ENCODE results near the gene KIF24.

The KIF24 gene

GRCh38 chr9:34349324-34349723, 20.3 kb upstream of the KIF24 start:
- TF ChIP-seq EZH2phosphoT487 (IDR thresholded peaks at IDR 0.05; ENCODE audit: low read depth) = no peak
- TF ChIP-seq, protein P1, sequence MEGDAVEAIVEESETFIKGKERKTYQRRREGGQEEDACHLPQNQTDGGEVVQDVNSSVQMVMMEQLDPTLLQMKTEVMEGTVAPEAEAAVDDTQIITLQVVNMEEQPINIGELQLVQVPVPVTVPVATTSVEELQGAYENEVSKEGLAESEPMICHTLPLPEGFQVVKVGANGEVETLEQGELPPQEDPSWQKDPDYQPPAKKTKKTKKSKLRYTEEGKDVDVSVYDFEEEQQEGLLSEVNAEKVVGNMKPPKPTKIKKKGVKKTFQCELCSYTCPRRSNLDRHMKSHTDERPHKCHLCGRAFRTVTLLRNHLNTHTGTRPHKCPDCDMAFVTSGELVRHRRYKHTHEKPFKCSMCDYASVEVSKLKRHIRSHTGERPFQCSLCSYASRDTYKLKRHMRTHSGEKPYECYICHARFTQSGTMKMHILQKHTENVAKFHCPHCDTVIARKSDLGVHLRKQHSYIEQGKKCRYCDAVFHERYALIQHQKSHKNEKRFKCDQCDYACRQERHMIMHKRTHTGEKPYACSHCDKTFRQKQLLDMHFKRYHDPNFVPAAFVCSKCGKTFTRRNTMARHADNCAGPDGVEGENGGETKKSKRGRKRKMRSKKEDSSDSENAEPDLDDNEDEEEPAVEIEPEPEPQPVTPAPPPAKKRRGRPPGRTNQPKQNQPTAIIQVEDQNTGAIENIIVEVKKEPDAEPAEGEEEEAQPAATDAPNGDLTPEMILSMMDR (IDR thresholded peaks at IDR 0.05; ENCODE audit: low read depth, low read length) = no peak
- no peaks in the 10 kb centered on the region for H3K27me3 ChIP-seq (ENCODE audit: low read depth, low read length)

GRCh38 chr9:34347800-34348158, 18.7 kb upstream of the KIF24 start:
- Histone ChIP-seq H3K27ac (ENCODE audit: low read length) (no peak overlapping the region), H3K36me3 (replicated peaks; ENCODE audit: low read depth, low read length) (peaks cover 10% of the 10 kb centered on the region), H4K20me1 (ENCODE audit: insufficient read depth, low read length) (no peaks in the 10 kb centered on the region), H3K4me1 (ENCODE audit: low read length) (no peaks in the 10 kb centered on the region), H2AFZ (ENCODE audit: low read depth, low read length) (no peak overlapping the region), H3K27me3 (ENCODE audit: low read depth, low read length) (no peaks in the 10 kb centered on the region), H3K9ac (ENCODE audit: low read length) (no peak overlapping the region), H3K4me2 (ENCODE audit: low read length) (no peak overlapping the region), H3K9me3 (ENCODE audit: insufficient read depth, low read length) (no peaks in the 10 kb centered on the region), H3K4me3 (ENCODE audit: low read length) (no peak overlapping the region), H3K79me2 (ENCODE audit: low read length) (no peaks in the 10 kb centered on the region)
- TF ChIP-seq, protein P1 (IDR thresholded peaks at IDR 0.05; ENCODE audit: low read depth, low read length) = no peak
- TF ChIP-seq EZH2phosphoT487 (IDR thresholded peaks at IDR 0.05; ENCODE audit: low read depth) = no peak

More at GRCh38 chr9:34349324-34349723, 20.3 kb upstream of the KIF24 start:
- Histone ChIP-seq H4K20me1 (ENCODE audit: insufficient read depth, low read length) (no peaks in the 10 kb centered on the region), H3K9ac (ENCODE audit: low read length) (no peak overlapping the region), H3K4me1 (ENCODE audit: low read length) (no peaks in the 10 kb centered on the region), H3K36me3 (replicated peaks; ENCODE audit: low read depth, low read length) (no peaks in the 10 kb centered on the region), H3K79me2 (ENCODE audit: low read length) (no peaks in the 10 kb centered on the region), H3K4me3 (ENCODE audit: low read length) (no peak overlapping the region), H3K4me2 (ENCODE audit: low read length) (no peak overlapping the region), H3K27ac (ENCODE audit: low read length) (no peak overlapping the region), H2AFZ (ENCODE audit: low read depth, low read length) (no peak overlapping the region), H3K9me3 (ENCODE audit: insufficient read depth, low read length) (no peaks in the 10 kb centered on the region)

DNA sequence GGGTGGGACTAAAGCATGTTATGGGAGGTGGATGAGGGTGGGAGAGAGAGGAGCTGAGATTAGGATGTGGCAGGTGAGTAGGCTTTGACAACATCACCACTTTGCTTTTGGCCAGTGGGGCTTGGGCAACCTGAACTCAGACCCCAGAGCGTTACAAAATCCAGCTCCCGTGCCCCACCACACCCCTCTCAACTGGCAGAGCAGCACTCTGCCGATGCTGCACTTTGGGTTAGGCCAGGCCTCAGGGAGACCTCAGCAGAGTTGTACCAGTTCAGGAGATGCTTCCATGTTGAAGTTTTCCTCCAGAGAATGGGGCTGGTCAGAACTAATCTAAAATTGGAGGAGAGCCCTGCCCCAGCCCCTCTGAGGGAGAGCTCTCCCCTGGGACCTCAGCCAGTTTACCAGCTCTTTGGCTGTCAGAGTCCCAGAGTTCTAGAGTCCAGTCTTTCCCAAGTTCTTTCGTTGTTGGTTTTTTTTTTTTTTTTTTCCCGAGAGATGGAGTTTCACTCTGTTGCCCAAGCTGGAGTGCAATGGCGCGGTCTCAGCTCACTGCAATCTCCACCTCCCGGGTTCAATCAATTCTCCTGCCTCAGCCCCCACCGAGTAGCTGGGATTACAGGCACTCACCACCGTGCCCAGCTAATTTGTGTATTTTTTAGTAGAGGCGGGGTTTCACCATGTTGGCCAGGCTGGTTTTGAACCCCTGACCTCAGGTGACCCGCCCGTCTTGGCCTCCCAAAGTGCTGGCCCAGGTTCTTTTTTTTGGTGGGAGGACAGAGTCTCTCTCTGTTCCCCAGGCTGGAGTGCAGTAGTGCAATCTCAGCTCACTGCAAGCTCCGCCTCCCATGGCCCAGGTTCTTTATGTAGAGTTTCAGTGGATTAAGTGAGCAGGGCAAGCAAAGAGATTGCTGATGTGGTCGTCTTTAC, 18.1 kb upstream of the KIF24 start:
- no peak overlapping the region for H3K4me3 ChIP-seq (ENCODE audit: low read length)
- no peak overlapping the region for H3K9ac ChIP-seq (ENCODE audit: low read length)
- H3K36me3 ChIP-seq (replicated peaks; ENCODE audit: low read depth, low read length) = peaks cover 10% of the 10 kb centered on the region
- no peaks in the 10 kb centered on the region for H3K9me3 ChIP-seq (ENCODE audit: insufficient read depth, low read length)
- H3K27ac ChIP-seq (ENCODE audit: low read length) = no peak overlapping the region
- H3K4me1 ChIP-seq (ENCODE audit: low read length) = no peaks in the 10 kb centered on the region
- H3K4me2 ChIP-seq (ENCODE audit: low read length) = no peak overlapping the region
- no peaks in the 10 kb centered on the region for H3K27me3 ChIP-seq (ENCODE audit: low read depth, low read length)
- TF ChIP-seq EZH2phosphoT487 (IDR thresholded peaks at IDR 0.05; ENCODE audit: low read depth) = no peak
- TF ChIP-seq, protein P1 (IDR thresholded peaks at IDR 0.05; ENCODE audit: low read depth, low read length) = no peak
- H2AFZ ChIP-seq (ENCODE audit: low read depth, low read length) = no peak overlapping the region
- no peaks in the 10 kb centered on the region for H4K20me1 ChIP-seq (ENCODE audit: insufficient read depth, low read length)
- H3K79me2 ChIP-seq (ENCODE audit: low read length) = no peaks in the 10 kb centered on the region

DNA sequence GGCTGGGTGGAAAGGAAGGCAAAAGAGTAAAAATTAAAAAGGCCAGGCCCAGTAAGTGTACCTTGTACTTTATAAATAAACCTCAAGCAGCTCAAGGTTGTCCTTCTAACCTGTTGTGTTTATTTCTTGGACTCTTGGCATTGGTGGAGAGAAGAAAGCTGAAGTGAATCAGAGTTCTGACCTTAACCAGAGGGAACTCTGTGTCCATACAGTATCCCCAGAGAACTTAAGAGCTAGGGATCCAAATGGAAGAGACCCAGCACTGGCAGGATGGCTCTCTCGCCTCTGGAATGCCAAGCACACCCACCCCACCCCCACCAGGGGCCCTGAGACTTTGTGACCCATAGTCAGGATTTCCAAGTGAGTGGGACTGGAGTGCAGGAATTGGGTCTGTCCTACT, 14.5 kb upstream of the KIF24 start:
- H3K4me1 ChIP-seq (ENCODE audit: low read length) = no peaks in the 10 kb centered on the region

More for the DNA sequence above, 14.5 kb upstream of the KIF24 start:
- H3K79me2 ChIP-seq (ENCODE audit: low read length) = no peaks in the 10 kb centered on the region
- peaks cover 22% of the 10 kb centered on the region for H3K36me3 ChIP-seq (replicated peaks; ENCODE audit: low read depth, low read length)
- no peak overlapping the region for H3K9ac ChIP-seq (ENCODE audit: low read length)
- H4K20me1 ChIP-seq (ENCODE audit: insufficient read depth, low read length) = no peaks in the 10 kb centered on the region
- H3K4me3 ChIP-seq (ENCODE audit: low read length) = no peak overlapping the region
- H3K27ac ChIP-seq (ENCODE audit: low read length) = no peak overlapping the region
- no peak overlapping the region for H3K4me2 ChIP-seq (ENCODE audit: low read length)
- no peaks in the 10 kb centered on the region for H3K27me3 ChIP-seq (ENCODE audit: low read depth, low read length)
- no peaks in the 10 kb centered on the region for H3K9me3 ChIP-seq (ENCODE audit: insufficient read depth, low read length)
- no peak for TF ChIP-seq EZH2phosphoT487 (IDR thresholded peaks at IDR 0.05; ENCODE audit: low read depth)
- TF ChIP-seq, protein P1 (IDR thresholded peaks at IDR 0.05; ENCODE audit: low read depth, low read length) = no peak
- no peak overlapping the region for H2AFZ ChIP-seq (ENCODE audit: low read depth, low read length)

Measured in OCI-LY3 (cell line).